ENCODE data around the gene KLK3.
A peak's percentile ranks its signal among the peaks of the same experiment; 100 is the strongest.

Gene KLK3

GRCh38 chr19:50814883-50815282, 39.8 kb upstream of the KLK3 start:
- TF ChIP-seq CREB1 (IDR thresholded peaks at IDR 0.05; ENCODE audit: low read depth) (no peak), ZBTB7A (IDR thresholded peaks at IDR 0.05; ENCODE audit: low read depth) (no peak), TEAD4 (IDR thresholded peaks at IDR 0.05) (no peak), TCF12 (IDR thresholded peaks at IDR 0.05; ENCODE audit: low read depth) (no peak), MAX (IDR thresholded peaks at IDR 0.05) (no peak), NFIC (IDR thresholded peaks at IDR 0.05) (no peak), FOXM1 (IDR thresholded peaks at IDR 0.05; ENCODE audit: borderline replicate concordance, low read depth) (no peak), TAF1 (IDR thresholded peaks at IDR 0.05; ENCODE audit: low read depth) (no peak), EP300 (IDR thresholded peaks at IDR 0.05; ENCODE audit: borderline replicate concordance) (no peak), CEBPB (IDR thresholded peaks at IDR 0.05) (no peak), RAD21 (IDR thresholded peaks at IDR 0.05; ENCODE audit: low read depth) (no peak), EGR1 (IDR thresholded peaks at IDR 0.05) (no peak), REST (IDR thresholded peaks at IDR 0.05; ENCODE audit: low read depth) (no peak)

- no peak for TF ChIP-seq FOXM1 (IDR thresholded peaks at IDR 0.05; ENCODE audit: borderline replicate concordance, low read depth)
- TF ChIP-seq REST (IDR thresholded peaks at IDR 0.05; ENCODE audit: low read depth) = no peak
- peak; percentile 60; the same call in 1 of the 2 replicates for TF ChIP-seq USF1 (IDR thresholded peaks at IDR 0.05)
- no peak for TF ChIP-seq RAD21 (IDR thresholded peaks at IDR 0.05; ENCODE audit: low read depth)
Measured at GRCh38 chr19:50815439-50815838, 39.3 kb upstream of the KLK3 start.

- no peak for TF ChIP-seq TCF12 (IDR thresholded peaks at IDR 0.05; ENCODE audit: low read depth)
- TF ChIP-seq MAX (IDR thresholded peaks at IDR 0.05) = 0 out of 2 replicates have a peak, but pooled peaks have one; percentile 30
Measured at GRCh38 chr19:50817941-50818858, 36.5 kb upstream of the KLK3 start.

GRCh38 chr19:50818859-50819472, 35.7 kb upstream of the KLK3 start:
- TF ChIP-seq REST (IDR thresholded peaks at IDR 0.05; ENCODE audit: low read depth) (no peak), EP300 (IDR thresholded peaks at IDR 0.05; ENCODE audit: borderline replicate concordance) (no peak), MAX (IDR thresholded peaks at IDR 0.05) (no peak), CREB1 (IDR thresholded peaks at IDR 0.05; ENCODE audit: low read depth) (no peak), USF1 (IDR thresholded peaks at IDR 0.05) (no peak), ZBTB7A (IDR thresholded peaks at IDR 0.05; ENCODE audit: low read depth) (no peak), TCF12 (IDR thresholded peaks at IDR 0.05; ENCODE audit: low read depth) (no peak), TEAD4 (IDR thresholded peaks at IDR 0.05) (no peak), EGR1 (IDR thresholded peaks at IDR 0.05) (no peak), FOXM1 (IDR thresholded peaks at IDR 0.05; ENCODE audit: borderline replicate concordance, low read depth) (no peak), YY1 (IDR thresholded peaks at IDR 0.05; ENCODE audit: low read depth) (no peak), RAD21 (IDR thresholded peaks at IDR 0.05; ENCODE audit: low read depth) (no peak), NFIC (IDR thresholded peaks at IDR 0.05) (no peak), CEBPB (IDR thresholded peaks at IDR 0.05) (no peak)

All from Ishikawa (cell line).